ENCODE results near the gene VIPR2. TPM values are rescaled to one million over a fixed set of nuclear protein-coding genes. Genes with fewer than 3 reads are reported as not detected.

The VIPR2 gene
- polyA plus RNA-seq, 1 experiment = not detected

DNA sequence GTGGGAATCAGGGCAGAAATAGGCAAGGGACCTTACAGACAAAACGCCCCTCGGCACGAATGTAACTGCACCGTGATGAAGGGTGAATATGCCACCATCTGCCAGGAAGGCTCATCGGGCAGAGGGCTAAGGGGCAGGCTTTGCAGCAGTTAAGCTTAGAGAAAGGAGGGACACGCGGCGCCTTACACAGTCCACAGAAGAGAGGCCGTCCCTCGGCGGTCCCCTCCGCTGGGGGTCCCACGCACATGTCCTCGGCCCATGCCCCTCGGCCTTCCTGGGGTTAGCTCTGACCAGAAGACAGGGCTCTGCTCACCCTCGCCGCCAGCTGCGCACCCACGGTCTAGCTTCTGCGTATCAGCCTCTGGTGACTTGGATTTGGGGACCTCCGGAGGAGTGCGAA lies 147.2 kb downstream of the VIPR2 start:
- Histone ChIP-seq H3K4me3 (ENCODE audit: low read depth, low read length) (no peak overlapping the region), H3K36me3 (ENCODE audit: control insufficient read depth, insufficient read depth, low read length) (no peaks in the 10 kb centered on the region), H3K27me3 (ENCODE audit: control insufficient read depth, insufficient read depth, low read length) (peaks cover 4% of the 10 kb centered on the region; the same call in 1 of the 2 replicates)
- ChIA-PET POLR2A (no interaction called here), CTCF (interaction anchor here (1.1 kb wide), 1 partner anchor 20 kb away, joined by 4 read pairs; no protein-coding TSS in a partner anchor)
- TF ChIP-seq, protein P1, sequence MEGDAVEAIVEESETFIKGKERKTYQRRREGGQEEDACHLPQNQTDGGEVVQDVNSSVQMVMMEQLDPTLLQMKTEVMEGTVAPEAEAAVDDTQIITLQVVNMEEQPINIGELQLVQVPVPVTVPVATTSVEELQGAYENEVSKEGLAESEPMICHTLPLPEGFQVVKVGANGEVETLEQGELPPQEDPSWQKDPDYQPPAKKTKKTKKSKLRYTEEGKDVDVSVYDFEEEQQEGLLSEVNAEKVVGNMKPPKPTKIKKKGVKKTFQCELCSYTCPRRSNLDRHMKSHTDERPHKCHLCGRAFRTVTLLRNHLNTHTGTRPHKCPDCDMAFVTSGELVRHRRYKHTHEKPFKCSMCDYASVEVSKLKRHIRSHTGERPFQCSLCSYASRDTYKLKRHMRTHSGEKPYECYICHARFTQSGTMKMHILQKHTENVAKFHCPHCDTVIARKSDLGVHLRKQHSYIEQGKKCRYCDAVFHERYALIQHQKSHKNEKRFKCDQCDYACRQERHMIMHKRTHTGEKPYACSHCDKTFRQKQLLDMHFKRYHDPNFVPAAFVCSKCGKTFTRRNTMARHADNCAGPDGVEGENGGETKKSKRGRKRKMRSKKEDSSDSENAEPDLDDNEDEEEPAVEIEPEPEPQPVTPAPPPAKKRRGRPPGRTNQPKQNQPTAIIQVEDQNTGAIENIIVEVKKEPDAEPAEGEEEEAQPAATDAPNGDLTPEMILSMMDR (IDR thresholded peaks at IDR 0.05; ENCODE audit: insufficient read depth, low read depth, low read length) = no peak
- no peak for DNase-seq (ENCODE audit: low read depth)

DNA sequence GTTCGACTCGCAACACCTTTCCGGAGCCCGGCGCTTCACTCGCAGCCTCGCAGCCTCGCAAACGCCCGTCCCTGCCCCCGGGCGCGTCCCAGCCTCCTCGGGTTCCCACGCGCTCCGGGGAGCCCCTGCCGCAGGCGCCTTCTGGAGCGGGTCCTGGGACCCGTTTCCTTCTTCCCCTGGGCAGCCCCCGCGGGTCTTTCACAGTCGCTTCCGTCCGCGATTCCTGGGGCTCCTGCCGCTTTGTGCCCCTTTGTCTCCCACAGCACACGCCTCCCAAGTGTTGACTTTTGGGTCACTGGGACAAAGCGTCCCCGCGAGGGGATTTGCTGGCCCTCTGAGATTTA lies 147.6 kb downstream of the VIPR2 start:
- DNase-seq (ENCODE audit: low read depth) = no peak
- peaks cover 4% of the 10 kb centered on the region; the same call in 1 of the 2 replicates for H3K27me3 ChIP-seq (ENCODE audit: control insufficient read depth, insufficient read depth, low read length)
- CTCF ChIA-PET = interaction anchor here (1.1 kb wide), 1 partner anchor 20 kb away, joined by 4 read pairs; no protein-coding TSS in a partner anchor
- H3K36me3 ChIP-seq (ENCODE audit: control insufficient read depth, insufficient read depth, low read length) = no peaks in the 10 kb centered on the region
- TF ChIP-seq, protein P1 (IDR thresholded peaks at IDR 0.05; ENCODE audit: insufficient read depth, low read depth, low read length) = no peak
- POLR2A ChIA-PET = no interaction called here
- no peak overlapping the region for H3K4me3 ChIP-seq (ENCODE audit: low read depth, low read length)

DNA sequence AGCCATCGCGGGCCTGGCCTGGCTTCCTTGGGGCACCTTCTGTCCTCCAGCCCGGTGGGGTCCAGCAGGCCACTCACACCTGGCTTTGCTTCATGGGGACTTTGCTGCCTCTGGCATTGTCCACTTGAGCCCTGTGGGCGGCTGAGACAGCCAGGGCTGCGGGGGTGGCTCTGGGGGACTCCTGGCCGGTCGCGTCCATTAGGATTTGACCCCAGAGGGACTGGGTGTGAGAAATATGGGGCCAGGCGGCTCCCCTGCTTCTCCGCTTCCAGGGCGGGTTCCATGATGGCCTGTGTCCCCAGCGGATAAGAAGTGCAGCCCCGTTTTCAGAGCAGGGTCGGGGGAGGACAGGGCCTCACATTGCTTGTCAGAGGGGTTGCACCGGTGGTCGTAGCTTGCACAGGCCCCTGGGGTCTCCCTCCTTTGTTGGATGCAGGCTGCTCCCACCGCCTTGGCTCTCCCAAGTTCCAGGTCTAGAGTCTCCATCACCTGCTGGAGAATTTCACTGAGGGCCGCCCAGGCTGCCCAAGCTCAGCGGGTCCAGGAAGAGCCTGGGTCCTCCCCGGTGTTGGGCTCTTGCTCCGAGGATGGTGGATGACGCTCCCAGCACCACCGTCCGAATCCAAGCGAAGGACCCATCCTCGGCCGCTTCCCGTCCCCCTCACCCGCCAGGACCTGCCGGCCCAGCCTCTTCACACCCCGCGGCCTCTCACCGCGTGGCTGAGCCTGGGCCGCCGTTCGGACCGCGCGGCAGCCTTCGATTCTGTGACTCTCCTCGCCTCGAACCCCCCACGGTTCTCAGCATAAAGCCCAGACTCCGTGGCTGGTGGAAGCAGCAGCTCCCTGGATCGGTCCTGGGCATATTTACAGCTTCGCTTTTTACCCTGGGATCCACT lies 148.2 kb downstream of the VIPR2 start:
- DNase-seq (ENCODE audit: low read depth) = no peak
- peaks cover 4% of the 10 kb centered on the region; the same call in 1 of the 2 replicates for H3K27me3 ChIP-seq (ENCODE audit: control insufficient read depth, insufficient read depth, low read length)
- TF ChIP-seq, protein P1 (IDR thresholded peaks at IDR 0.05; ENCODE audit: insufficient read depth, low read depth, low read length) = no peak
- ChIA-PET CTCF (no interaction called here), POLR2A (no interaction called here)
- no peaks in the 10 kb centered on the region for H3K36me3 ChIP-seq (ENCODE audit: control insufficient read depth, insufficient read depth, low read length)
- no peak overlapping the region for H3K4me3 ChIP-seq (ENCODE audit: low read depth, low read length)

DNA sequence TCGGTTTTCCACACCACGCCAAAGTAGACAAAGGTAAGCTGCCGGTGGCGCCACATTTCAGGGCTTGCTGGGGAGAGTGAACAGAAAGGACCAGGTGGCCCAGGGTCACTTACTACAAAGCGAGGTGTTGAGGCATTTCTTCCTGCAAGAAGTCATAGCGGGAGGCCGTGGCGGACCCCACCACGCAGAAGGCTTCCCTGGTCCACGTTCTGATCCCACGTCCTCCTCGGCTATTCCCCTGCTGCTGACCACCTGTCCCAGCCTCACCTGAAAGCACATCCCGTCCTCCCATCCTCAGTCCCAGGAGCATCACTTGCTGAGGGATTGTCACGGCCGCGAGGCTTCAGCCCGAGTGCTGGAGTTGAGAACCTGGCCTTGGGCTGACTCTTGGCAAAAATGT lies 149.2 kb downstream of the VIPR2 start:
- ChIA-PET POLR2A (no interaction called here), CTCF (interaction anchor here (0.5 to 1.2 kb wide), 2 partner anchors 19 to 88 kb away, joined by 3 to 4 read pairs; no protein-coding TSS in a partner anchor)
- peaks cover 4% of the 10 kb centered on the region; the same call in 1 of the 2 replicates for H3K27me3 ChIP-seq (ENCODE audit: control insufficient read depth, insufficient read depth, low read length)
- no peaks in the 10 kb centered on the region for H3K36me3 ChIP-seq (ENCODE audit: control insufficient read depth, insufficient read depth, low read length)
- no peak overlapping the region for H3K4me3 ChIP-seq (ENCODE audit: low read depth, low read length)
- TF ChIP-seq, protein P1 (IDR thresholded peaks at IDR 0.05; ENCODE audit: insufficient read depth, low read depth, low read length) = no peak
- no peak for DNase-seq (ENCODE audit: low read depth)

DNA sequence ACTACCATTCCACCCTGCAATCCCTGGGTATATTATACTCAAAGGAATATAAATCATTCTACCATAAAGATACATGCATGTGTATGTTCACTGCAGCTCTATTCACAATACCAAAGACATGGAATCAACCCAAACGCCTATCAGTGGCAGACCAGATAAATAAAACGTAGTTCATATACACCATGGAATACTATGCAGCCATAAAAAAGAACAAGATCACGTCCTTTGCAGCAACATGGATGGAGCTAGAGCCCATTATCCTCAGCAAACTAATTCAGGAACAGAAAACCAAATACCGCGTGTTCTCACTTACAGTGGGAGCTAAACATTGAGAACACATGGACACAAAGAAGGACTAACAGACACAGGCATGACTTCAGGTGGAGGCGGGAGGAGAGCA lies 150.0 kb downstream of the VIPR2 start:
- Histone ChIP-seq H3K4me3 (ENCODE audit: low read depth, low read length) (no peak overlapping the region), H3K36me3 (ENCODE audit: control insufficient read depth, insufficient read depth, low read length) (no peaks in the 10 kb centered on the region), H3K27me3 (ENCODE audit: control insufficient read depth, insufficient read depth, low read length) (peaks cover 4% of the 10 kb centered on the region; the same call in 1 of the 2 replicates)
- DNase-seq (ENCODE audit: low read depth) = no peak
- ChIA-PET POLR2A (no interaction called here), CTCF (interaction anchor here (0.5 to 1.2 kb wide), 2 partner anchors 18 to 32 kb away, joined by 3 read pairs; no protein-coding TSS in a partner anchor)
- TF ChIP-seq, protein P1 (IDR thresholded peaks at IDR 0.05; ENCODE audit: insufficient read depth, low read depth, low read length) = no peak
